Astrocyte (in vitro differentiated cells and primary cell): Measurements from ENCODE around the gene SCN2B.

Source experiments
- EZH2 ChIP-seq: IDR thresholded peaks from 2 replicates; pipeline ENCODE4 v1.6.1; 2012; ENCODE audit warnings: mild to moderate bottlenecking, low read length, inconsistent platforms; ENCODE audit not compliant: insufficient read depth
- TF ChIP-seq, protein P1 (sequence below): IDR thresholded peaks from 2 replicates; pipeline ENCODE4 v1.5.1; 2011; ENCODE audit warnings: low read depth, mild to moderate bottlenecking, inconsistent platforms, low read length, moderate library complexity; ENCODE audit not compliant: insufficient read depth

- TF ChIP-seq, protein P1, sequence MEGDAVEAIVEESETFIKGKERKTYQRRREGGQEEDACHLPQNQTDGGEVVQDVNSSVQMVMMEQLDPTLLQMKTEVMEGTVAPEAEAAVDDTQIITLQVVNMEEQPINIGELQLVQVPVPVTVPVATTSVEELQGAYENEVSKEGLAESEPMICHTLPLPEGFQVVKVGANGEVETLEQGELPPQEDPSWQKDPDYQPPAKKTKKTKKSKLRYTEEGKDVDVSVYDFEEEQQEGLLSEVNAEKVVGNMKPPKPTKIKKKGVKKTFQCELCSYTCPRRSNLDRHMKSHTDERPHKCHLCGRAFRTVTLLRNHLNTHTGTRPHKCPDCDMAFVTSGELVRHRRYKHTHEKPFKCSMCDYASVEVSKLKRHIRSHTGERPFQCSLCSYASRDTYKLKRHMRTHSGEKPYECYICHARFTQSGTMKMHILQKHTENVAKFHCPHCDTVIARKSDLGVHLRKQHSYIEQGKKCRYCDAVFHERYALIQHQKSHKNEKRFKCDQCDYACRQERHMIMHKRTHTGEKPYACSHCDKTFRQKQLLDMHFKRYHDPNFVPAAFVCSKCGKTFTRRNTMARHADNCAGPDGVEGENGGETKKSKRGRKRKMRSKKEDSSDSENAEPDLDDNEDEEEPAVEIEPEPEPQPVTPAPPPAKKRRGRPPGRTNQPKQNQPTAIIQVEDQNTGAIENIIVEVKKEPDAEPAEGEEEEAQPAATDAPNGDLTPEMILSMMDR: no peak
- TF ChIP-seq EZH2: no peak
Measured at GRCh38 chr11:118142809-118143208, 33.6 kb downstream of the SCN2B start.
